Germinal center (tissue), 1 donor: Measurements from ENCODE around the gene ZBTB24.
"Not testable (repeated sequence)": the region's sequence is repeated elsewhere in the genome, so short reads cannot be mapped to it uniquely, and the experiment has no call there.

ENCODE experiments used
- DNase-seq: peaks from one replicate; pipeline ENCODE4 v3.0.0; 2012; ENCODE audit warnings: mixed read lengths, low spot score

The ZBTB24 gene

GRCh38 chr6:109482905-109483734 is at the start of gene ZBTB24:
Gene ZBTB24, minus strand, starts transcription at chr6:109483219. Its CDS starts 1,193 bp downstream, at chr6:109482026.
- DNase-seq: peak; percentile 93

GRCh38 chr6:109531446-109531845 is 48.4 kb upstream of the ZBTB24 start:
- no peak for DNase-seq

GRCh38 chr6:109527989-109528388 is 45.0 kb upstream of the ZBTB24 start:
- no peak for DNase-seq

- peak; percentile 32 for DNase-seq
Measured at GRCh38 chr6:109526905-109527628, 44.0 kb upstream of the ZBTB24 start.

GRCh38 chr6:109524129-109524528 is 41.1 kb upstream of the ZBTB24 start:
- DNase-seq: no peak

GRCh38 chr6:109523478-109523877 is 40.5 kb upstream of the ZBTB24 start:
- no peak for DNase-seq

GRCh38 chr6:109521080-109521479 is 38.1 kb upstream of the ZBTB24 start:
- DNase-seq: no peak

GRCh38 chr6:109519647-109520046 is 36.6 kb upstream of the ZBTB24 start:
- not testable (repeated sequence) for DNase-seq

- no peak for DNase-seq
Measured at GRCh38 chr6:109516929-109517328, 33.9 kb upstream of the ZBTB24 start.

GRCh38 chr6:109515781-109516409 is 32.9 kb upstream of the ZBTB24 start:
- DNase-seq: no peak

- no peak for DNase-seq
Measured at GRCh38 chr6:109514946-109515345, 31.9 kb upstream of the ZBTB24 start.

- no peak for DNase-seq
Measured at GRCh38 chr6:109513571-109514071, 30.6 kb upstream of the ZBTB24 start.

GRCh38 chr6:109512271-109512817 is 29.3 kb upstream of the ZBTB24 start:
- no peak for DNase-seq

- no peak for DNase-seq
Measured at GRCh38 chr6:109511832-109512231, 28.8 kb upstream of the ZBTB24 start.

- no peak for DNase-seq
Measured at GRCh38 chr6:109510358-109510757, 27.3 kb upstream of the ZBTB24 start.

- no peak for DNase-seq
Measured at GRCh38 chr6:109508166-109508860, 25.3 kb upstream of the ZBTB24 start.

GRCh38 chr6:109507490-109508072 is 24.6 kb upstream of the ZBTB24 start:
- DNase-seq: no peak

- DNase-seq: no peak
Measured at GRCh38 chr6:109506841-109507240, 23.8 kb upstream of the ZBTB24 start.

GRCh38 chr6:109506314-109506713 is 23.3 kb upstream of the ZBTB24 start:
- no peak for DNase-seq

- no peak for DNase-seq
Measured at GRCh38 chr6:109503327-109504224, 20.6 kb upstream of the ZBTB24 start.
